Left ventricle myocardium inferior (tissue), 1 donor: ENCODE results near the gene ASH1L. TPM values are rescaled to one million over a fixed set of nuclear protein-coding genes. Genes with fewer than 3 reads are reported as not detected.
"Not testable (repeated sequence)": the region's sequence is repeated elsewhere in the genome, so short reads cannot be mapped to it uniquely, and the experiment has no call there.

Source experiments
- DNase-seq: peaks from one replicate; pipeline ENCODE4 v3.0.0-alpha.2; 2020
- H3K27ac ChIP-seq: fragments of 200-600 bp; replicated peaks from 2 replicates; pipeline ENCODE4 v1.8.0; 2021
- H3K27me3 ChIP-seq: fragments of 200-600 bp; 2 replicates; pipeline ENCODE4 v1.8.0; 2021; ENCODE audit warnings: low read depth
- H3K36me3 ChIP-seq: fragments of 200-600 bp; 2 replicates; pipeline ENCODE4 v1.8.0; 2021
- H3K4me1 ChIP-seq: fragments of 200-600 bp; 2 replicates; pipeline ENCODE4 v1.8.0; 2021
- H3K4me3 ChIP-seq: fragments of 200-600 bp; 2 replicates; pipeline ENCODE4 v1.8.0; 2021; ENCODE audit warnings: mild to moderate bottlenecking, moderate library complexity
- H3K9me3 ChIP-seq: fragments of 200-600 bp; replicated peaks from 2 replicates; pipeline ENCODE4 v1.8.0; 2021
- intact Hi-C: fragments of 100-400 bp; cut with micrococcal nuclease; formaldehyde crosslinking; loops from one replicate; pipeline ENCODE4 v1.11.0; 2022
- total RNA-seq: library from RNA; stranded (reverse); fragmentation: NEBNext Ultra II Directional; extraction: Animal tissue kit (Norgen Biotek cat#: 25700); gene quantifications from one replicate; pipeline ENCODE4 v1.2.1, GENCODE V29; 2021
- TF ChIP-seq, protein P1 (sequence below): fragments of 200-600 bp; IDR thresholded peaks from 2 replicates; pipeline ENCODE4 v1.8.0; 2021; ENCODE audit warnings: antibody characterized with exemption, mild to moderate bottlenecking, borderline replicate concordance
- donor health status: DM: no; HTN: yes; CAD: no; lungs with severe emphysema.

The ASH1L gene
- total RNA-seq, 1 donor from 2014 or later: 38.7 TPM

DNA sequence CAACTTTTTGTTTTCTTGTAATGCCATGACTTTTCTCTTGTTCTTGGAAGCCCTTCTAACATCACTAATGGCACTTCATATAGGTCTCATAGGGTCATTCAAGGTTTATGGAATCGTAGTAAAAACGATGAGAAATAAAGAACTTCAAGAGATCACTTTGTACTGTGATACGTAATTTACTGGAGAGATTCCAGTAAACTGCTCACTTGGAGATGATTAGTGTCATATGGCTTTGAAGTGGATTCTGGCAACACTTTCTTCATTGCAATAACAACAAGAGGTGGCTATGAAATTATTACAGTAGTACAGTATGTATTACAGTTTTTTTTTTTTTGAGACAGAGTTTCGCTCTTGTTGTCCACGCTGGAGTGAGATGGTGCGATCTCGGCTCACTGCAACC lies 138.5 kb downstream of the ASH1L start:
- Histone ChIP-seq H3K27ac (no peak overlapping the region), H3K36me3 (peaks cover 9% of the 10 kb centered on the region), H3K9me3 (peaks cover 6% of the 10 kb centered on the region), H3K4me1 (peaks cover 10% of the 10 kb centered on the region), H3K27me3 (no peaks in the 10 kb centered on the region), H3K4me3 (no peak overlapping the region)
- intact Hi-C loops: no loop called here
- TF ChIP-seq, protein P1, sequence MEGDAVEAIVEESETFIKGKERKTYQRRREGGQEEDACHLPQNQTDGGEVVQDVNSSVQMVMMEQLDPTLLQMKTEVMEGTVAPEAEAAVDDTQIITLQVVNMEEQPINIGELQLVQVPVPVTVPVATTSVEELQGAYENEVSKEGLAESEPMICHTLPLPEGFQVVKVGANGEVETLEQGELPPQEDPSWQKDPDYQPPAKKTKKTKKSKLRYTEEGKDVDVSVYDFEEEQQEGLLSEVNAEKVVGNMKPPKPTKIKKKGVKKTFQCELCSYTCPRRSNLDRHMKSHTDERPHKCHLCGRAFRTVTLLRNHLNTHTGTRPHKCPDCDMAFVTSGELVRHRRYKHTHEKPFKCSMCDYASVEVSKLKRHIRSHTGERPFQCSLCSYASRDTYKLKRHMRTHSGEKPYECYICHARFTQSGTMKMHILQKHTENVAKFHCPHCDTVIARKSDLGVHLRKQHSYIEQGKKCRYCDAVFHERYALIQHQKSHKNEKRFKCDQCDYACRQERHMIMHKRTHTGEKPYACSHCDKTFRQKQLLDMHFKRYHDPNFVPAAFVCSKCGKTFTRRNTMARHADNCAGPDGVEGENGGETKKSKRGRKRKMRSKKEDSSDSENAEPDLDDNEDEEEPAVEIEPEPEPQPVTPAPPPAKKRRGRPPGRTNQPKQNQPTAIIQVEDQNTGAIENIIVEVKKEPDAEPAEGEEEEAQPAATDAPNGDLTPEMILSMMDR: no peak
- no peak for DNase-seq

DNA sequence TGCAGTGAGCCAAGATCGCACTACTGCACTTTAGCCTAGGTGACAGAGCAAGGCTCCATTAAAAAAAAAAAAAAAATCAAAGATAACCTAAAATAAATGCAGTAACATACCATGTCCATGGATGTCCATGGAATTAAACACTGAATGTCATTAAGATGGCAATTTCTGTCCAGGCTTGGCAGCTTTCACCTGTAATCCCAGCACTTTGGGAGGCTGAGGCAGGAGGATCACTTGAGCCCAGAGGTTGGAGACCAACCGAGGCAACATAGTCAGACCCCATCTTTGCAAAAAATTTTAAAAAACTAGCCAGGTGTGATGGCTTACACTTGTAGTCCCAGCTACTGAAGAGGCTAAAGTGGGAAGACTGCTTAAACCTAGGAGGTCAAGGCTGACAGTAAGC lies 141.8 kb downstream of the ASH1L start:
- Histone ChIP-seq H3K4me1 (peaks cover 10% of the 10 kb centered on the region), H3K4me3 (no peak overlapping the region), H3K27ac (no peak overlapping the region), H3K9me3 (peaks cover 6% of the 10 kb centered on the region), H3K36me3 (peaks cover 5% of the 10 kb centered on the region), H3K27me3 (no peaks in the 10 kb centered on the region)
- no peak for DNase-seq
- TF ChIP-seq, protein P1: no peak
- intact Hi-C loops: no loop called here

DNA sequence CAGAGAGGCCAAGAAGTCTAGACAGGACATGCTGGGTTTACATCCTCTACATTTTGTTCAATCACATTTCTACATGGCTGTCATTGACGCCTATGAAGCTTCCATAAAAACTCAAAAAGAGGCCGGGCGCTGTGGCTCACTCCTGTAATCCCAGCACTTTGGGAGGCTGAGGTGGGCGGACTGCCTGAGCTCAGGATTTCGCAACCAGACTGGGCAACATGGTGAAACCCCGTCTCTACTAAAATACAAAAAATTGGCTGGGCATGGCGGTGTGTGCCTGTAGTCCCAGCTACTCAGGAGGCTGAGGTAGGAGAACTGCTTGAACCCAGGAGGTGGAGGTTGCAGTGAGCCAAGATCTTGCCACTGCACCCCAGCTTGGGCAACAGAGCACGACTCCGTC lies 150.8 kb downstream of the ASH1L start:
- H3K4me3 ChIP-seq, DNase-seq, intact Hi-C loops, H3K9me3 ChIP-seq, H3K27me3 ChIP-seq, H3K4me1 ChIP-seq, H3K27ac ChIP-seq: not testable (repeated sequence)
- H3K36me3 ChIP-seq: peaks cover 61% of the 10 kb centered on the region

DNA sequence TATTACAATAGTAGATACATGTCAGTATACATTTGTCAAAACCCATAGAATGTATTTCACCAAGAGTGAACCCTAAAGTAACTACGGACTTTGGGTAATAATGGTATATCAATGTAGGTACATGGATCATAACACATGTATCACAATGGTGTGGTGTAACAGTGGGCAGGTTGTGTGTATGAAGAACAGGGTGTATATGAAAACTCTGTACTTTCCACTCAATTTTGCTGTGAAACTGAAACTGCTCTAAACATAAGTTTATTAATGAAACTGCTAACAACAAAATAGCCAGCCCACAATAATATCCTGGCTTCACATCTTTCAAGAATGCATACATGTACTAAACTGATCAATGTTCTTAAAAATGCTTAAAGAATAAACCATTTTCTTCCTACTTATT lies 151.7 kb downstream of the ASH1L start:
- H3K36me3 ChIP-seq: peaks cover 62% of the 10 kb centered on the region
- H3K27me3 ChIP-seq: no peaks in the 10 kb centered on the region
- DNase-seq: no peak
- TF ChIP-seq, protein P1: no peak
- H3K27ac ChIP-seq: no peak overlapping the region
- no peaks in the 10 kb centered on the region for H3K9me3 ChIP-seq
- no peak overlapping the region for H3K4me3 ChIP-seq
- intact Hi-C loops: no loop called here
- no peaks in the 10 kb centered on the region for H3K4me1 ChIP-seq

DNA sequence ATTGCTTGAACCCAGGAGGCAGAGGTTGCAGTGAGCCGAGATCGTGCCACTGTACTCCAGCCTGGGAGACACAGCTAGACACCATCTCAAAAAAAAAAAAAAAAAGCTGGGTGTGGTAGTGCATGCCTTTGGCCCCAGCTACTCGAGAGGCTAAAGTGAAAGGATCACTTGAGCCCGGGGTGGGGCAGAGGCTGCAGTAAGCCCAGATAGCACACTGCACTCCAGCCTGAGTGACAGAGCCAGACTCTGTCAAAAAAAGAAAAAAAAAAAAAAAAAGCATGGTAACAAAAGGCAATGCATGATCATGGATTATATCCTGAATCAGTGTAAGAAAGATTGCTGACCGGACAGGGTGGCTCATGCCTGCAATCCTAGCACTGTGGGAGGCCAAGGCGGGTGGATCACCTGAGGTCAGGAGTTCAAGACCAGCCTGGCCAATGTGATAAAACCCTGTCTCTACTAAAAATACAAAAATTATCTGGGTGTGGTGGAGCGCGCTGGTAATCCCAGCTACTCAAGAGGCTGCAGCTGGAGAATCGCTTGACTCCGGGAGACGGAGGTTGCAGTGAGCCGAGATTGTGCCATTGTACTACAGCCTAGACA lies 165.6 kb downstream of the ASH1L start:
- Histone ChIP-seq H3K9me3 (peaks cover 2% of the 10 kb centered on the region), H3K27me3 (no peaks in the 10 kb centered on the region), H3K27ac (no peak overlapping the region), H3K36me3 (peaks cover 48% of the 10 kb centered on the region), H3K4me1 (no peaks in the 10 kb centered on the region), H3K4me3 (no peak overlapping the region)
- TF ChIP-seq, protein P1: no peak
- DNase-seq: no peak
- intact Hi-C loops: no loop called here

DNA sequence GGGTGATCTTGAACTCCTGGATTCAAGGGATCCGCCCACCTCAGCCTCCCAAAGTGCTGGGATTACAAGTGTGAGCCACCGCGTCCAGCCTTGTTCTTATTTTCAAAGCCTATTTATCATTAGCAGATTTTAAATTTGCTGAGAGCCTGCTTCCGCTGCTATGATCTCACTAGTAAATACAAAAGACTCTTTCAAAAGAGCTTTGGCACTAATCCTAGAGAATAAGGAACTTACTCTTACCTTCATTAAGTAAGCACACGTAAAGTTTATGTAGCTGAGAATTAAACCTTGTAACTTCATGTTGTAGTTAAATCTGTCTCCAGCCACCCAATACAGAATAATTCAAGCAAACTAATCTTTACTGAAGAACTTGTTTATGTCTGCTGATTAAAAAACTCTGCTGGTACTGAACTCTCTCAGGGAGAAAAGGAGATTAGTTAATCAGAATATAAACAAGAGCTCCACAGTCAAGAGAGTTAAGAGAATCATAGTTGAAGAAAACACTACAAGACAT lies 169.6 kb downstream of the ASH1L start:
- TF ChIP-seq, protein P1: no peak
- intact Hi-C loops: no loop called here
- Histone ChIP-seq H3K9me3 (peaks cover 15% of the 10 kb centered on the region), H3K27ac (peak overlapping the region; percentile 53), H3K4me3 (no peak overlapping the region), H3K36me3 (peaks cover 62% of the 10 kb centered on the region), H3K27me3 (no peaks in the 10 kb centered on the region), H3K4me1 (no peaks in the 10 kb centered on the region)
- no peak for DNase-seq
